ENCODE data around the gene CLECL1. TPM values are rescaled to one million over a fixed set of nuclear protein-coding genes. Genes with fewer than 3 reads are reported as not detected.

Gene CLECL1
- total and polyA plus RNA-seq, 2 of the 8 experiments (the other 6 are each of a cell fraction or from before 2014, with no cell fraction given) = not detected

DNA sequence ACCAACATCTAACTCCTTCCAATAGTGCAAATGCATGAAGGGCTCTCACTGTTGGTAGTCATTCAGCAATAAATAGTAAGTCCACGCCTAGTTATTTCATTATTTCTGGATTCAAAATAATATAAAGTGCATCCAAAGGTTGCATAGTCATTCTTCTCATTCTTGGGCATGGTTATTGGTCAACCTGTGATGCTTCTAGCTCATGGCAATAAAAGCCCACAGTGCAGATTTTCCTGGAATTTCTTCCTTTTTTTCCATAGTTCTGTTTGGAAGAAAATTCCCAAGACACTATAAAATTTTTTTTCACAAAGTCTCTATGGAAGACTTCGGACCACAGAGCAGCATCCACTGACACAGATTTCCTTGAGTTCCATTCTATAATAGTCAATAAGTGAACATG, 20.2 kb upstream of the CLECL1 start (continued):
- TF ChIP-seq, protein P1, sequence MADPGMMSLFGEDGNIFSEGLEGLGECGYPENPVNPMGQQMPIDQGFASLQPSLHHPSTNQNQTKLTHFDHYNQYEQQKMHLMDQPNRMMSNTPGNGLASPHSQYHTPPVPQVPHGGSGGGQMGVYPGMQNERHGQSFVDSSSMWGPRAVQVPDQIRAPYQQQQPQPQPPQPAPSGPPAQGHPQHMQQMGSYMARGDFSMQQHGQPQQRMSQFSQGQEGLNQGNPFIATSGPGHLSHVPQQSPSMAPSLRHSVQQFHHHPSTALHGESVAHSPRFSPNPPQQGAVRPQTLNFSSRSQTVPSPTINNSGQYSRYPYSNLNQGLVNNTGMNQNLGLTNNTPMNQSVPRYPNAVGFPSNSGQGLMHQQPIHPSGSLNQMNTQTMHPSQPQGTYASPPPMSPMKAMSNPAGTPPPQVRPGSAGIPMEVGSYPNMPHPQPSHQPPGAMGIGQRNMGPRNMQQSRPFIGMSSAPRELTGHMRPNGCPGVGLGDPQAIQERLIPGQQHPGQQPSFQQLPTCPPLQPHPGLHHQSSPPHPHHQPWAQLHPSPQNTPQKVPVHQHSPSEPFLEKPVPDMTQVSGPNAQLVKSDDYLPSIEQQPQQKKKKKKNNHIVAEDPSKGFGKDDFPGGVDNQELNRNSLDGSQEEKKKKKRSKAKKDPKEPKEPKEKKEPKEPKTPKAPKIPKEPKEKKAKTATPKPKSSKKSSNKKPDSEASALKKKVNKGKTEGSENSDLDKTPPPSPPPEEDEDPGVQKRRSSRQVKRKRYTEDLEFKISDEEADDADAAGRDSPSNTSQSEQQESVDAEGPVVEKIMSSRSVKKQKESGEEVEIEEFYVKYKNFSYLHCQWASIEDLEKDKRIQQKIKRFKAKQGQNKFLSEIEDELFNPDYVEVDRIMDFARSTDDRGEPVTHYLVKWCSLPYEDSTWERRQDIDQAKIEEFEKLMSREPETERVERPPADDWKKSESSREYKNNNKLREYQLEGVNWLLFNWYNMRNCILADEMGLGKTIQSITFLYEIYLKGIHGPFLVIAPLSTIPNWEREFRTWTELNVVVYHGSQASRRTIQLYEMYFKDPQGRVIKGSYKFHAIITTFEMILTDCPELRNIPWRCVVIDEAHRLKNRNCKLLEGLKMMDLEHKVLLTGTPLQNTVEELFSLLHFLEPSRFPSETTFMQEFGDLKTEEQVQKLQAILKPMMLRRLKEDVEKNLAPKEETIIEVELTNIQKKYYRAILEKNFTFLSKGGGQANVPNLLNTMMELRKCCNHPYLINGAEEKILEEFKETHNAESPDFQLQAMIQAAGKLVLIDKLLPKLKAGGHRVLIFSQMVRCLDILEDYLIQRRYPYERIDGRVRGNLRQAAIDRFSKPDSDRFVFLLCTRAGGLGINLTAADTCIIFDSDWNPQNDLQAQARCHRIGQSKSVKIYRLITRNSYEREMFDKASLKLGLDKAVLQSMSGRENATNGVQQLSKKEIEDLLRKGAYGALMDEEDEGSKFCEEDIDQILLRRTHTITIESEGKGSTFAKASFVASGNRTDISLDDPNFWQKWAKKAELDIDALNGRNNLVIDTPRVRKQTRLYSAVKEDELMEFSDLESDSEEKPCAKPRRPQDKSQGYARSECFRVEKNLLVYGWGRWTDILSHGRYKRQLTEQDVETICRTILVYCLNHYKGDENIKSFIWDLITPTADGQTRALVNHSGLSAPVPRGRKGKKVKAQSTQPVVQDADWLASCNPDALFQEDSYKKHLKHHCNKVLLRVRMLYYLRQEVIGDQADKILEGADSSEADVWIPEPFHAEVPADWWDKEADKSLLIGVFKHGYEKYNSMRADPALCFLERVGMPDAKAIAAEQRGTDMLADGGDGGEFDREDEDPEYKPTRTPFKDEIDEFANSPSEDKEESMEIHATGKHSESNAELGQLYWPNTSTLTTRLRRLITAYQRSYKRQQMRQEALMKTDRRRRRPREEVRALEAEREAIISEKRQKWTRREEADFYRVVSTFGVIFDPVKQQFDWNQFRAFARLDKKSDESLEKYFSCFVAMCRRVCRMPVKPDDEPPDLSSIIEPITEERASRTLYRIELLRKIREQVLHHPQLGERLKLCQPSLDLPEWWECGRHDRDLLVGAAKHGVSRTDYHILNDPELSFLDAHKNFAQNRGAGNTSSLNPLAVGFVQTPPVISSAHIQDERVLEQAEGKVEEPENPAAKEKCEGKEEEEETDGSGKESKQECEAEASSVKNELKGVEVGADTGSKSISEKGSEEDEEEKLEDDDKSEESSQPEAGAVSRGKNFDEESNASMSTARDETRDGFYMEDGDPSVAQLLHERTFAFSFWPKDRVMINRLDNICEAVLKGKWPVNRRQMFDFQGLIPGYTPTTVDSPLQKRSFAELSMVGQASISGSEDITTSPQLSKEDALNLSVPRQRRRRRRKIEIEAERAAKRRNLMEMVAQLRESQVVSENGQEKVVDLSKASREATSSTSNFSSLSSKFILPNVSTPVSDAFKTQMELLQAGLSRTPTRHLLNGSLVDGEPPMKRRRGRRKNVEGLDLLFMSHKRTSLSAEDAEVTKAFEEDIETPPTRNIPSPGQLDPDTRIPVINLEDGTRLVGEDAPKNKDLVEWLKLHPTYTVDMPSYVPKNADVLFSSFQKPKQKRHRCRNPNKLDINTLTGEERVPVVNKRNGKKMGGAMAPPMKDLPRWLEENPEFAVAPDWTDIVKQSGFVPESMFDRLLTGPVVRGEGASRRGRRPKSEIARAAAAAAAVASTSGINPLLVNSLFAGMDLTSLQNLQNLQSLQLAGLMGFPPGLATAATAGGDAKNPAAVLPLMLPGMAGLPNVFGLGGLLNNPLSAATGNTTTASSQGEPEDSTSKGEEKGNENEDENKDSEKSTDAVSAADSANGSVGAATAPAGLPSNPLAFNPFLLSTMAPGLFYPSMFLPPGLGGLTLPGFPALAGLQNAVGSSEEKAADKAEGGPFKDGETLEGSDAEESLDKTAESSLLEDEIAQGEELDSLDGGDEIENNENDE (IDR thresholded peaks at IDR 0.05; ENCODE audit: insufficient replicate concordance, low read length) = no peak
- no peak for TF ChIP-seq FOSL1 (IDR thresholded peaks at IDR 0.05; ENCODE audit: insufficient read depth, low read depth, low read length)
